ENCODE measurements around the gene EME1. TPM values are rescaled to one million over a fixed set of nuclear protein-coding genes. Genes with fewer than 3 reads are reported as not detected.

Gene EME1
- total RNA-seq, 2 donors from 2014 or later: 14.1 to 26.8 TPM

DNA sequence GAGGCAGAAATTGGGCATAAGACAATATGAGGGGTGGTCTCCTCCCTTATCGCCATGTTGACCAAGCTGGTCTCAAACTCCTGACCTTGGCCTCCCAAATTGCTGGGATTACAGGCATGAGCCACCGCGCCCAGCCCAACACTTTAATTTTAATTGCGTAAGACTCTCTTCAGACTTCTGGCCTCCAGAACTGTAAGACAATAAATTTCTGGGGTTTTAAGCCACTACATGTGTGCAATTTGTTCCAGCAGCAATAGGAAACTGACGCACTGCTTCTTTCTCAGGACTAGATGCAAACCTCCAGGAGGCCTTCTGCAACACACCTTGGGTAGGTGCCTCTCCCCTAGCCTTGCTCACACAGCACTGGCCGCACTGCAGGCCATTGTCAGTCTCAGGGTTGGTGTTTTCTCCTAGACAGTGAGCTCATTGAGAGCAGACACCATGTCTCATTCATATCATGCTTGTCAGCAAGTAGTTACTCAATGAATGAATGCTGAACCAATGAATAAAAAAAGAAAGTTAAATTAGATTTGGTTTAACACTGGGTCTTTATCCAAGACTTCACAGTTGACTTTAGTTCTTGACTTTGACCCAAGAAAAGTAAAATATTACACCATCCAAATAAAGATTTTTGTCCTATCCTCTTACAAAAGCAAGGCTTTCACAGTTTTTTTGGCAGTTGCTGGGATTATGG lies 47.5 kb downstream of the EME1 start:
- peaks cover 11% of the 10 kb centered on the region for H3K36me3 Mint-ChIP-seq (ENCODE audit: low read depth)
- 94 to 100% methylated on average over 5 to 6 of the region's 6 CpGs for WGBS, 2 experiments (ENCODE audit: insufficient coverage in 1 of 2, insufficient read length in 1 of 2)

DNA sequence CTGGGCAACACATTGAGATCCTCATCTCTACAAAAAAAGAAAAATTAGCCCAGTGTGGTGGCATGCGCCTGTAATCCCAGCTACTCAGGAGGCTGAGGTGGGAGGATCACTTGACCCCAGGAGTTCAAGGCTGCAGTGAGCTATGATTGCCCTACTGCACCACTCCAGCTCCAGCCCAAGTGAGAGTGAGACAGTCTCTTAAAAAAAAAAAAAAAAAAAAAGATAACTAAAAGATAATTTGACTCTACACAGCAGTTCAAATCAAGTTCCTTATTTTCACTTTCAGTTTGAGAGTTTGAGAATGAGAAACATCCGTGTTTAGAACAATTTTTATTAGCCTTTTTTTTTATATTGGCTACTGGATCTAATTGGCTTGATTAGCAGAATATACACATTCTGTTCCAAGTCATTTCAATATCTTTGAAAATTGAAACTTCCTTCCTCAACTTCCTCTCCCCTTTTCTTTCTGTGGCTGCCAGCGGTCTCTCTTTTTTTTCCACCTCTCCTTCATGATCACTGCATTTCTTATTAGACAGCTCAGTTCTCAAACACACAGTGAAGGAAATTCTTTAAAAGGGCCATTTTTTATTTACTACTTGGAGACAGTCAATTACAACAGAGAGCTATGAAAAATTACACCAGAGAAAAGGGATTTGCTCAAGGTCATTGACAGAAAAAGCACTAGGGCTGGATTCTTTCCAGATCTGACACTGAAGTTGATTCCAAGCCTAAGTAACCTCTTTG lies 48.5 kb downstream of the EME1 start:
- Histone ChIP-seq H3K9me3 (ENCODE audit: control insufficient read depth, low read length) (peaks cover 18% of the 10 kb centered on the region), H3K4me1 (ENCODE audit: control insufficient read depth, insufficient read depth, low read length) (peaks cover 6% of the 10 kb centered on the region), H3K27me3 (ENCODE audit: control insufficient read depth, insufficient read depth, low read length, poor library complexity, severe bottlenecking) (no peaks in the 10 kb centered on the region), H3K4me3 (ENCODE audit: low read length) (no peak overlapping the region), H3K27ac (ENCODE audit: low read depth, low read length) (no peak overlapping the region), H3K36me3 (ENCODE audit: control insufficient read depth, insufficient read depth, low read length) (no peaks in the 10 kb centered on the region), H3K9ac (ENCODE audit: extremely low read depth, low read length, poor library complexity, severe bottlenecking) (no peak overlapping the region)
- no peak overlapping the region for H3K4me3 Mint-ChIP-seq
- H3K9me3 Mint-ChIP-seq: peaks cover 29% of the 10 kb centered on the region
- no peak overlapping the region for H3K27ac Mint-ChIP-seq
- peaks cover 6% of the 10 kb centered on the region for H3K27me3 Mint-ChIP-seq (ENCODE audit: insufficient read depth)
- TF ChIP-seq, protein P1, sequence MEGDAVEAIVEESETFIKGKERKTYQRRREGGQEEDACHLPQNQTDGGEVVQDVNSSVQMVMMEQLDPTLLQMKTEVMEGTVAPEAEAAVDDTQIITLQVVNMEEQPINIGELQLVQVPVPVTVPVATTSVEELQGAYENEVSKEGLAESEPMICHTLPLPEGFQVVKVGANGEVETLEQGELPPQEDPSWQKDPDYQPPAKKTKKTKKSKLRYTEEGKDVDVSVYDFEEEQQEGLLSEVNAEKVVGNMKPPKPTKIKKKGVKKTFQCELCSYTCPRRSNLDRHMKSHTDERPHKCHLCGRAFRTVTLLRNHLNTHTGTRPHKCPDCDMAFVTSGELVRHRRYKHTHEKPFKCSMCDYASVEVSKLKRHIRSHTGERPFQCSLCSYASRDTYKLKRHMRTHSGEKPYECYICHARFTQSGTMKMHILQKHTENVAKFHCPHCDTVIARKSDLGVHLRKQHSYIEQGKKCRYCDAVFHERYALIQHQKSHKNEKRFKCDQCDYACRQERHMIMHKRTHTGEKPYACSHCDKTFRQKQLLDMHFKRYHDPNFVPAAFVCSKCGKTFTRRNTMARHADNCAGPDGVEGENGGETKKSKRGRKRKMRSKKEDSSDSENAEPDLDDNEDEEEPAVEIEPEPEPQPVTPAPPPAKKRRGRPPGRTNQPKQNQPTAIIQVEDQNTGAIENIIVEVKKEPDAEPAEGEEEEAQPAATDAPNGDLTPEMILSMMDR (conservative IDR thresholded peaks at IDR 0.05): no peak
- peaks cover 11% of the 10 kb centered on the region for H3K36me3 Mint-ChIP-seq (ENCODE audit: low read depth)
- peaks cover 6% of the 10 kb centered on the region for H3K4me1 Mint-ChIP-seq
- no peak for DNase-seq
- WGBS, 2 experiments (ENCODE audit: insufficient coverage in 1 of 2, insufficient read length in 1 of 2): 91 to 96% methylated on average over 3 of the region's 3 CpGs

More for the DNA sequence above, 47.5 kb downstream of the EME1 start:
- peaks cover 18% of the 10 kb centered on the region for H3K9me3 ChIP-seq (ENCODE audit: control insufficient read depth, low read length)
- Mint-ChIP-seq H3K27ac (no peak overlapping the region), H3K9me3 (peaks cover 29% of the 10 kb centered on the region), H3K27me3 (ENCODE audit: insufficient read depth) (peaks cover 6% of the 10 kb centered on the region), H3K4me1 (peaks cover 4% of the 10 kb centered on the region), H3K4me3 (no peak overlapping the region)
- no peak overlapping the region for H3K9ac ChIP-seq (ENCODE audit: extremely low read depth, low read length, poor library complexity, severe bottlenecking)
- H3K36me3 ChIP-seq (ENCODE audit: control insufficient read depth, insufficient read depth, low read length): no peaks in the 10 kb centered on the region
- no peak overlapping the region for H3K27ac ChIP-seq (ENCODE audit: low read depth, low read length)
- TF ChIP-seq, protein P1 (conservative IDR thresholded peaks at IDR 0.05): no peak
- no peaks in the 10 kb centered on the region for H3K27me3 ChIP-seq (ENCODE audit: control insufficient read depth, insufficient read depth, low read length, poor library complexity, severe bottlenecking)
- H3K4me1 ChIP-seq (ENCODE audit: control insufficient read depth, insufficient read depth, low read length): peaks cover 5% of the 10 kb centered on the region
- H3K4me3 ChIP-seq (ENCODE audit: low read length): no peak overlapping the region
- peak; percentile 36 for DNase-seq

DNA sequence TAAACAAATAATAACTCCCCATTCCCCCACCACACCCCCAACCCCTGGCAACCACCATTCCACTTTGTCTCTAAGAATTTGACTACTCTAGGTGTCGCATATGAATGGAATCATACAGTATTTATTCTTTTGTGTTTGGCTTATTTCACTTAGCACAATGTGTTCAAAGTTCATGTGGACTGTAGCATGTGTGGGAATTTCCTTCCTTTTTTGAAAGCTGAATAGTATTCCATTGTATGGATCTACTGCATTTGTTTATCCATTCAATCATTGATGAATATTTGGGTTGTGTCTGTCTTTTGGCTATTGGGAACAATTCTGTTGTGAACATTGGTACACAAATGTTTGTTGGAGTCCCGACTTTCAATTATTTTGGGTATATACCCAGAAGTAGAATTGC lies 49.7 kb downstream of the EME1 start:
- TF ChIP-seq, protein P1 (conservative IDR thresholded peaks at IDR 0.05): no peak
- Mint-ChIP-seq H3K4me3 (no peak overlapping the region), H3K36me3 (ENCODE audit: low read depth) (peaks cover 11% of the 10 kb centered on the region), H3K4me1 (peaks cover 17% of the 10 kb centered on the region), H3K9me3 (peaks cover 29% of the 10 kb centered on the region), H3K27me3 (ENCODE audit: insufficient read depth) (peaks cover 6% of the 10 kb centered on the region), H3K27ac (no peak overlapping the region)
- Histone ChIP-seq H3K27ac (ENCODE audit: low read depth, low read length) (no peak overlapping the region), H3K4me1 (ENCODE audit: control insufficient read depth, insufficient read depth, low read length) (peaks cover 10% of the 10 kb centered on the region), H3K4me3 (ENCODE audit: low read length) (no peak overlapping the region), H3K27me3 (ENCODE audit: control insufficient read depth, insufficient read depth, low read length, poor library complexity, severe bottlenecking) (no peaks in the 10 kb centered on the region), H3K36me3 (ENCODE audit: control insufficient read depth, insufficient read depth, low read length) (no peaks in the 10 kb centered on the region), H3K9ac (ENCODE audit: extremely low read depth, low read length, poor library complexity, severe bottlenecking) (no peak overlapping the region), H3K9me3 (ENCODE audit: control insufficient read depth, low read length) (peaks cover 18% of the 10 kb centered on the region)
- DNase-seq: no peak
- WGBS, 2 experiments (ENCODE audit: insufficient coverage in 1 of 2, insufficient read length in 1 of 2): 100% methylated on average over 2 of the region's 2 CpGs; no CpG with 5 or more reads in 1 of the 2 experiments
